MM.1S (cell line): ENCODE data around the gene GBF1.

Experiments used
- EZH2 ChIP-seq: fragments of 300-600 bp; sonication (generic); optimal IDR thresholded peaks from 2 replicates; pipeline ENCODE3; 2017; ENCODE audit warnings: low read depth, mild to moderate bottlenecking, antibody characterized with exemption, low read length, mixed read lengths
- EZH2phosphoT487 ChIP-seq: fragments of 300-600 bp; sonication (generic); IDR thresholded peaks from 2 replicates; pipeline ENCODE4 v1.6.1; 2018; ENCODE audit warnings: antibody characterized with exemption, low read length
- TF ChIP-seq, protein P1 (sequence below): fragments of 300-600 bp; sonication (generic); IDR thresholded peaks from 2 replicates; pipeline ENCODE4 v1.5.1; 2016; ENCODE audit warnings: antibody characterized with exemption, low read length, mixed read lengths

DNA sequence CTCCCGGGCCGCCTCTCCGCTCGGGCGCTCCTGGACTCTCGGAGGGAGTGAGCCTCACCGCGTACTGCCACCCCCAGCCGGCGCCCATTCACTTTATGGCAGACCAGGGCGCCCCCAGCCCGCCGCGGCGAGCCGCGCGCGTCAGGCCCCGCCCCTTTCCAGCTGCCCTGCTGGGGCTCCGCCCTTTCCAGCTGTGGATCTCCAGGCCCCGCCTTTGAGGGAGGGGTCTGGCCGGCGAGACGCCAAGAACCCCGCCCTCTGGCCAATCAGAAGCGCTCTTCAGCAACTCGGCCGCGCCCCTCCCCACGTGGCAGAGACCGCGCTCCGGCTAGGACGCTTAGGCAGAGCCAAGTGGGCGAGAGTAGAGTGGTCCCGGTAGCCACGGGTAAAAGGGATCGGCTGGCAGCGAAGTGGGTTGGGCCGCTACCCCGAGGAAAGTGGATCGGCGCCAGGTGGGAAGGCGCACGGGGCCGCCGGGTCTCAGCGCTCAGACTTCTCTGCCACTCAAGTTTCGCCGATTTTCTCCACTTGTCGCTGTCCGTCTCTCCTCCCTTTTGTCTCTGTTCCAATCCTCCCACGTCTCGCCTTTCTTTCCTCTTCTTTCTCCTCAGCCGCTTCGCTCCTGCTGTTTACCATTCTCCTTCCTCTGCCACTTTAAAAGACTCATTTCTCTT is 3.8 kb upstream of the GBF1 start, which contains the start of gene PITX3:
- TF ChIP-seq EZH2 (no peak), EZH2phosphoT487 (no peak)
- TF ChIP-seq, protein P1, sequence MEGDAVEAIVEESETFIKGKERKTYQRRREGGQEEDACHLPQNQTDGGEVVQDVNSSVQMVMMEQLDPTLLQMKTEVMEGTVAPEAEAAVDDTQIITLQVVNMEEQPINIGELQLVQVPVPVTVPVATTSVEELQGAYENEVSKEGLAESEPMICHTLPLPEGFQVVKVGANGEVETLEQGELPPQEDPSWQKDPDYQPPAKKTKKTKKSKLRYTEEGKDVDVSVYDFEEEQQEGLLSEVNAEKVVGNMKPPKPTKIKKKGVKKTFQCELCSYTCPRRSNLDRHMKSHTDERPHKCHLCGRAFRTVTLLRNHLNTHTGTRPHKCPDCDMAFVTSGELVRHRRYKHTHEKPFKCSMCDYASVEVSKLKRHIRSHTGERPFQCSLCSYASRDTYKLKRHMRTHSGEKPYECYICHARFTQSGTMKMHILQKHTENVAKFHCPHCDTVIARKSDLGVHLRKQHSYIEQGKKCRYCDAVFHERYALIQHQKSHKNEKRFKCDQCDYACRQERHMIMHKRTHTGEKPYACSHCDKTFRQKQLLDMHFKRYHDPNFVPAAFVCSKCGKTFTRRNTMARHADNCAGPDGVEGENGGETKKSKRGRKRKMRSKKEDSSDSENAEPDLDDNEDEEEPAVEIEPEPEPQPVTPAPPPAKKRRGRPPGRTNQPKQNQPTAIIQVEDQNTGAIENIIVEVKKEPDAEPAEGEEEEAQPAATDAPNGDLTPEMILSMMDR = no peak
